ENCODE measurements around the gene COMT.

DNA sequence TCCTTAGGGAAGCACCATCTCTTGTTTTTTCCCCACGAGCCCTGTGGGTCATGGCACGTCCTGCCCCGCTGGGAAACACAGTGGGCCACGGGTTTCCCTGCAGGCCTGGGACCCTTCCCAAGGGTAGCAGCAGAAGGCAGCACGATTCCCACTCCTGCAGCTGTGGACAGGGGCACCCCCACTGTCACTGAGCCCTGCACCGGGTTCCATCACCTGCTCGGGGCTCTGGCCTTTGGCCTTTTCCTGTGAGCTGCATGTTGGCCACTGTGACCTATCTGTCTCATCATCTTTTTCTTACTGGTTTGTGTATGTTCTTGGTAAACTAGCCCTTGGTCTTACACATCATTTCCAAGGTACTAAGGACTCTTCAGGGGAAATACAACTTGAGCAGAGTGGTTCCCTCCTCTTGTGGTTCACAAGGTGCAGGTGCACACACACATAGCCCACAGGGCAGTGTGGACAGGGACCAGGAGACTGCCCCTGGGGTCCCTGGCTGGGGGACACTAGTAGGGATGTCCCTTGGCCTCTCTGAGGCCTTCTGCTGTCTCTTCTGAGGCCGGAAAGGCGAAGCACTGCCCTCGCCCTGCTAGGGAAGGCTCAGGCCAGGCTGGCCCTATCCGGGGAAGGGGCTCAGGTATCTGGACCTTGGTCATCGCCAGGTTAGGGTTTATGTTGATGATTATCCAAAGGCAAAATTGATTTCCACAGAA, 19.1 kb downstream of the COMT start:
- TF ChIP-seq, protein P1, sequence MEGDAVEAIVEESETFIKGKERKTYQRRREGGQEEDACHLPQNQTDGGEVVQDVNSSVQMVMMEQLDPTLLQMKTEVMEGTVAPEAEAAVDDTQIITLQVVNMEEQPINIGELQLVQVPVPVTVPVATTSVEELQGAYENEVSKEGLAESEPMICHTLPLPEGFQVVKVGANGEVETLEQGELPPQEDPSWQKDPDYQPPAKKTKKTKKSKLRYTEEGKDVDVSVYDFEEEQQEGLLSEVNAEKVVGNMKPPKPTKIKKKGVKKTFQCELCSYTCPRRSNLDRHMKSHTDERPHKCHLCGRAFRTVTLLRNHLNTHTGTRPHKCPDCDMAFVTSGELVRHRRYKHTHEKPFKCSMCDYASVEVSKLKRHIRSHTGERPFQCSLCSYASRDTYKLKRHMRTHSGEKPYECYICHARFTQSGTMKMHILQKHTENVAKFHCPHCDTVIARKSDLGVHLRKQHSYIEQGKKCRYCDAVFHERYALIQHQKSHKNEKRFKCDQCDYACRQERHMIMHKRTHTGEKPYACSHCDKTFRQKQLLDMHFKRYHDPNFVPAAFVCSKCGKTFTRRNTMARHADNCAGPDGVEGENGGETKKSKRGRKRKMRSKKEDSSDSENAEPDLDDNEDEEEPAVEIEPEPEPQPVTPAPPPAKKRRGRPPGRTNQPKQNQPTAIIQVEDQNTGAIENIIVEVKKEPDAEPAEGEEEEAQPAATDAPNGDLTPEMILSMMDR (conservative IDR thresholded peaks at IDR 0.05; ENCODE audit: low read length): no peak
- TF ChIP-seq EZH2phosphoT487 (IDR thresholded peaks at IDR 0.05; ENCODE audit: borderline replicate concordance): no peak

All from Loucy (cell line).